BE2C (cell line): Measurements from ENCODE around the gene CXXC5.

ENCODE experiments used
- DNase-seq: peaks from one replicate; pipeline ENCODE4 v3.0.0-alpha.2; 2020
- H3K27me3 ChIP-seq: fragments of 250-450 bp; sonication (Bioruptor Pico); 2 replicates; pipeline ENCODE4 v1.5.1; 2020; ENCODE audit warnings: mild to moderate bottlenecking
- H3K36me3 ChIP-seq: fragments of 250-450 bp; sonication (Bioruptor Pico); 2 replicates; pipeline ENCODE4 v1.5.1; 2020; ENCODE audit warnings: mild to moderate bottlenecking
- H3K4me1 ChIP-seq: fragments of 250-450 bp; sonication (Bioruptor Pico); 2 replicates; pipeline ENCODE4 v1.5.1; 2020
- H3K4me3 ChIP-seq: 2 replicates; pipeline ENCODE4 v1.5.1; 2011; ENCODE audit warnings: low read depth, low read length
- H3K9me3 ChIP-seq: fragments of 250-450 bp; sonication (Bioruptor Pico); 2 replicates; pipeline ENCODE4 v1.5.1; 2020
- CTCF ChIP-seq: IDR thresholded peaks from 2 replicates; pipeline ENCODE4 v1.5.1; 2012; ENCODE audit warnings: mild to moderate bottlenecking, low read depth, low read length

CXXC5 gene

GRCh38 chr5:139681112-139681458, 32.9 kb downstream of the CXXC5 start:
- H3K4me3 ChIP-seq = no peak overlapping the region

GRCh38 chr5:139681466-139681865, 33.3 kb downstream of the CXXC5 start:
- TF ChIP-seq CTCF = no peak
- no peak for DNase-seq
- no peak overlapping the region for H3K4me3 ChIP-seq
- peaks cover 29% of the 10 kb centered on the region for H3K4me1 ChIP-seq
- H3K27me3 ChIP-seq = no peaks in the 10 kb centered on the region
- H3K36me3 ChIP-seq = peaks cover 56% of the 10 kb centered on the region
- no peaks in the 10 kb centered on the region for H3K9me3 ChIP-seq

More at GRCh38 chr5:139681112-139681458, 32.9 kb downstream of the CXXC5 start:
- H3K9me3 ChIP-seq = no peaks in the 10 kb centered on the region
- H3K4me1 ChIP-seq = peaks cover 27% of the 10 kb centered on the region
- no peak for TF ChIP-seq CTCF
- DNase-seq = no peak
- H3K27me3 ChIP-seq = no peaks in the 10 kb centered on the region
- peaks cover 56% of the 10 kb centered on the region for H3K36me3 ChIP-seq

- Histone ChIP-seq H3K4me3 (no peak overlapping the region), H3K36me3 (peaks cover 58% of the 10 kb centered on the region), H3K9me3 (no peaks in the 10 kb centered on the region), H3K27me3 (no peaks in the 10 kb centered on the region), H3K4me1 (peaks cover 28% of the 10 kb centered on the region)
- no peak for DNase-seq
- TF ChIP-seq CTCF = no peak
These were observed 34.1 kb downstream of the CXXC5 start for GRCh38 chr5:139682016-139682975.

- no peaks in the 10 kb centered on the region for H3K27me3 ChIP-seq
- no peaks in the 10 kb centered on the region for H3K9me3 ChIP-seq
- peaks cover 15% of the 10 kb centered on the region for H3K4me1 ChIP-seq
- H3K4me3 ChIP-seq = no peak overlapping the region
- H3K36me3 ChIP-seq = peaks cover 58% of the 10 kb centered on the region
- no peak for DNase-seq
- TF ChIP-seq CTCF = no peak
These were observed 35.4 kb downstream of the CXXC5 start for GRCh38 chr5:139683295-139684271.

- TF ChIP-seq CTCF = no peak
- Histone ChIP-seq H3K27me3 (no peaks in the 10 kb centered on the region), H3K4me3 (no peak overlapping the region), H3K36me3 (peaks cover 53% of the 10 kb centered on the region), H3K9me3 (no peaks in the 10 kb centered on the region), H3K4me1 (peaks cover 15% of the 10 kb centered on the region)
- DNase-seq = no peak
These were observed 36.3 kb downstream of the CXXC5 start for GRCh38 chr5:139684350-139684880.
